ENCODE results near the gene GPATCH4.
"Not testable (repeated sequence)": the region's sequence is repeated elsewhere in the genome, so short reads cannot be mapped to it uniquely, and the experiment has no call there.

GPATCH4 gene

DNA sequence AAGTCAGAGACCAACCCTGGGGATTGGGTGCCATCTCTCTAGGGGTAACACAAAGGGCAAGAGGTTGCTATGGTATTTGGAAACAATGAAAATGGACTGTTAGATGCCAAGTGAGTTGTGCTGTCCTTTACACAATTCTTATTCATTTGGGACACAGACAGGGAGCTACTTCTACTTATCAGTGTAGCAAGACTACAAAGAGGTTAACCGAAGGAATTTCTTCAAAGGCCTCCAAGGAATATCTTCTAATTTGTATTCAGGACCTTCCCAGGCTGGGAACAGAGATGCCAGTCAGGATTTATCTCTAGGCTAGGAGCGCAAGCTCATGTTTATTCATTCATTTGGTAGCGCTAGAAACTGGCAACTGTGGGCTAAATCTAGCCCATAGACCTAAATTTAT lies 7.1 kb downstream of the GPATCH4 start:
- no peak for DNase-seq

DNA sequence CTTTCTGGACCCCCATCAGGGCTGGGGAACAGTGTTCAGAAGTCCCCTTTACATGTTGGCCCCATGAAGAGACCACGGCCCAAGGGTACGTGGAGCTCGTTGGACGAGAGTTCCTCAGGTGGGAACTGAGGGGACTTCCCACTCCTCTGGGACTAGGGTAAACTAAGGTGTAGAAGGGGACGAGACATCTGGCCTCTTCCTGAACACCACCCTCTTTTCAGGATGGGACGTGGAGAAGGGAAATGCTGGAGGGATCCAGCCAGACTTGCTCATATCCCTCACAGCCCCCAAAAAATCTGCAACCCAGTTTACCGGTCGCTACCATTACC lies 7.7 kb downstream of the GPATCH4 start:
- DNase-seq: no peak

DNA sequence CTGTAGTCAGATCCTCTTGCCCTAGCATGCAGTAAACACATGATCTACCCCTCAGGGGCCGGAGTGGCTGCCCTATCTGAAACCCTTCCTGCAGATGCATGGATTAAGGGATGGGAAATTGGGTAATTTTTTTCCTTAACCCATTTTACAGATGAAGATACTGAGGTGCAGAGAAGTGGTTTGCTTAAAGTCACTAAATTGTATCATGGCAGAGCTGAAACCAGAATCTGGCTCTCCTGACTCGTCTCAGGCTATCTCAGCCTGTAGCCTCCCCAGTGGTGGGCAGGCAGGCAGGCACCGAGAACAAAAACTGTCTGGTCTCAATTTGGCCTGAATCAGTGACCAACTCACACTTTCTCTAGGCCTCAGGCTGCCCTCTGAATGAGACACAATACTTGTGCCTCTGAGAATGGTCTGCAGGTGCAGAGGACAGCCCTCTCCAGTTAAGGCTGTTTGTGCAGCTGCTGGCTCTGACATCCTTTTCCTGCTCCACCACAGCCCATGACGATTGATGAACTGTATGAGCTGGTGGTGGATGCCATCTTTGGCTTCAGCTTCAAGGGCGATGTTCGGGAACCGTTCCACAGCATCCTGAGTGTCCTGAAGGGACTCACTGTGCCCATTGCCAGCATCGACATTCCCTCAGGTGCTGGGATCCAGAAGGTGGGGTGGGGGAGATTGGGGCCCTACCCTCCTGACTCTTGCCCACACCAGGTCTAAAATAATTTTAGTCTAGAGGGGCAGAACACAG lies 8.2 kb downstream of the GPATCH4 start:
- DNase-seq: no peak

DNA sequence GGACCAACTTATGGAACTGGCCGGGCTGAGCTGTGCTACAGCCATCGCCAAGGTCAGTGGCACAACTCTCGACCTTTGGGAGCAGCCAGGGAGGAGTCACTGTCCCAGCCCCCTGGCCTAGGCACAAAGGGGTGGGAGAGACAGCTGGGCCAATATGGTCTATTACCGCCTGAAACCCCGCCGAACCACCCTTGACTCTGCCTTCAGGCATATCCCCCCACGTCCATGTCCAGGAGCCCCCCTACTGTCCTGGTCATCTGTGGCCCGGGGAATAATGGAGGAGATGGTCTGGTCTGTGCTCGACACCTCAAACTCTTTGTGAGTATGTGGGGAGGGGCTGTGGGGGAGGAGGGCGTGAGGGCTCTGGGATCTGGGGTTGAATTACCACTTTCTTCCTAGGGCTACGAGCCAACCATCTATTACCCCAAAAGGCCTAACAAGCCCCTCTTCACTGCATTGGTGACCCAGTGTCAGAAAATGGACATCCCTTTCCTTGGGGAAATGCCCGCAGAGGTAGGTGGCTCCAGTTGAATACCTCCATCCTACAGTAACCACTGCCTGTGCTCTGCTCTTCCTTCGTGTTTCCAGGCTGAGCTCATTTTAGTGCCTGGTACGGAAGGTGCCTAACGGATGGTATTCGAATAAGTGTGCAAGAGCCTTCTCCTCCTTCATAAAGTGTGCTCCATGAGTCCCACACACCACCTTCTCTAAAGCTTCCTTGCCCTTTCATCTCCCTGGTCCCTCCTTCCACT lies 8.9 kb downstream of the GPATCH4 start:
- no peak for DNase-seq

DNA sequence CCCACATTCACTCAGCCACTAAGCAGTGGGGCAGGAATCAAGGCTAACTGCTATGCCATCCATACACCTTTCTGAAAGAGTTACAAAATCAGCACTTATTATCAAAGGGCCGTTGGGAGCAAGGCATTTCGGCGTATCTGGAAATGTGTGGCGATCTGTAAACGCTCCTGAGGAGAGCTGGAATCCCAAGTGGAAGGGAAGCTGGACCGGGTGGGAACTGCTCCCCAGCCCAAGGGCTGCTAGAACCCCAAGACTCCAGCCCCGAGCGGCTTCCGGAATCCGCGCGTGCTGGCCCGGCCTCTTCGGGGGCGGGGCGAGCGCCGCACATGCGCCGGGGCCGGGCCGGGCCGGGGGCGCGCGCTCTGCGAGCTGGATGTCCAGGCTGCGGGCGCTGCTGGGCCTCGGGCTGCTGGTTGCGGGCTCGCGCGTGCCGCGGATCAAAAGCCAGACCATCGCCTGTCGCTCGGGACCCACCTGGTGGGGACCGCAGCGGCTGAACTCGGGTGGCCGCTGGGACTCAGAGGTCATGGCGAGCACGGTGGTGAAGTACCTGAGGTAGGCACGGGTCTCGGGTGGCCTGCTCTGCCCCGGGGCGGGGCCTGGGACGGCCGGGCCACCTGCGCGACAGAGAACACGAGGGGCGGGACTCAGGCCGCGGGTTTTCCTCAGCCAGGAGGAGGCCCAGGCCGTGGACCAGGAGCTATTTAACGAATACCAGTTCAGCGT lies 9.7 kb downstream of the GPATCH4 start, which contains the start of gene NAXE:
Gene NAXE (plus strand): TSS at position 345 of the 726 bp plus-strand sequence. CDS start 29 bp downstream, at position 374.
- peak; percentile 56 to 67 for DNase-seq

DNA sequence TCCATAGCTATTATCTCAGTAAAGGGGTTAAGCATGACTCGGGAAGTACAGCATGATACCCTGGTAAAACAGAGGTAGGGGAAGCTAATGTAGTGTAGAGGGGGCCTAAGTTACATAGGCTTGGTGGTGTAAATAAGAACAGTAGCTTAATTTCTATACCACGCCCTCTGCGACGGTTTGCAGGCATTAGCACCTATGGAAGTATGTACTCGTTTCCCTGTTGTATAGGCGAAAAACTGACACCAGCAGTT lies 10.2 kb downstream of the GPATCH4 start:
- DNase-seq: no peak

DNA sequence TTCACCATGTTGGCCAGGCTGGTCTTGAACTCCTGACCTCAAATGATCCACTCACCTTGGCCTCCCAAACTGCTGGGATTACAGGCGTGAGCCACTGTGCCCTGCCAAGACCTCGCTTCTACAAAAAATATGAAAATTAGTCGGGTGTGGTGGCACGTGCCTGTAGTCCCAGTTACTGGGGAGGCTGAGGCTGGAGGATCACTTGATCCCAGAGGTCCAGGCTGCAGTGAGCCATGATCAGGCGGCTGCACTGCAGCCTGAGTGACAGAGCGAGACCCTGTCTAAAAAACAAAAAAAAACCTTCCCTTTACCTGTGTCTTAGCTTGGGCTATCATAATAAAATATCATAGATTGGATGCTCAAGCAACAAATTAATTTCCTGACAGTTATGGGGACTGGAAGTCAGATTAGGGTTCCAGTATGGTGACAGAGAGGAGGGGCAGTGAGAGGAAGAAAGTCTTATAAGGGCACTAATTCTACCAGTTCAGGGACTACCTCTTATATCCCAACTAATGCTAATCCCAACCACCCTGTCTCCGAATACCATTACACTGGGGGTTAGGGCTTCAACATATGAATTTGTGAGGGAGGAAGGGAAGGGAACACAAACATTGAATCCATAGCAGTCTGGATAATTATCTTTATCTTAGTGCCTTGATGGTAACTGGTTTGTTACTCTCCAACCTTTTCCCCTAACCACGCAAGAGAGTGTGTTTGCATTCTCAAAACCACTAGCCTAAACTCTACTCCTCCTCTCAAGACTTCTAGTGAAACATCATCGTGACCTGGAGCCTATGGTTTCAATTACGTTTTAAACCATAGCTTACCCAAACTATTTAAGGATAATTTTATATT lies 10.7 kb downstream of the GPATCH4 start:
- no peak for DNase-seq

DNA sequence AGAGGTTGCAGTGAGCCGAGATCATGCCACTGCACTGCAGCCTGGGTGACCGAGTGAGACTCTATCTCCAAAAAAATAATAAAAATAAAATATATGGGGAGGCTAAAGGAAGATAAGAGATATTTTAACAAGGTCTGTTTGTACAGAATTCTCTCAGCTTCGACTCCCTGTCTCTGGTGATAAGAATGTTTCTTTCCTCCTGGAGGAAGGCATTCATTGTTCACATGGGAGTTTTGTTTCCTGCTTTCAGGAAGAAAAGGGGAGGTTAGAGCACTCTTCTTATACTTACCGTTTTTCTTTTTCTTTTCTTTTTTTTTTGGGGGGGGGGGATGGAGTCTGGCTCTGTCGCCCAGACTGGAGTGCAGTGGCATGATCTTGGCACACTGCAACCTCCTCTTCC lies 11.7 kb downstream of the GPATCH4 start:
- no peak for DNase-seq

DNA sequence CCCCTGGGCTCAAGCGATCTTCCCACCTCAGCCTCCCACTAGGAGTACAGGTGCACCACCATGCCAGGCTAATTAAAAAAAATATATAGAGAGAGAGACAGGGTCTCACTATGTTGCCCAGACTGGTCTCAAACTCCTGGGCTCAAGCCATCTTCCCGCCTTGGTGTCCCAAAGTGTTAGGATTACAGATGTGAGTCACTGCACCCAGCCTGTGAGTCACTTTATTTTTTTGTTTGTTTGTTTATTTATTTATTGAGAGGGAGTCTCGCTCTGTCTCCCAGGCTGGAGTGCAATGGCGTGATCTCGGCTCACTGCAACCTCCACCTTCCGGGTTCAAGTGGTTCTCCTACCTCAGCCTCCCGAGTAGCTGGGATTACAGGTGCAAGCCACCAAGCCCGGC lies 13.4 kb downstream of the GPATCH4 start:
- not testable (repeated sequence) for DNase-seq

DNA sequence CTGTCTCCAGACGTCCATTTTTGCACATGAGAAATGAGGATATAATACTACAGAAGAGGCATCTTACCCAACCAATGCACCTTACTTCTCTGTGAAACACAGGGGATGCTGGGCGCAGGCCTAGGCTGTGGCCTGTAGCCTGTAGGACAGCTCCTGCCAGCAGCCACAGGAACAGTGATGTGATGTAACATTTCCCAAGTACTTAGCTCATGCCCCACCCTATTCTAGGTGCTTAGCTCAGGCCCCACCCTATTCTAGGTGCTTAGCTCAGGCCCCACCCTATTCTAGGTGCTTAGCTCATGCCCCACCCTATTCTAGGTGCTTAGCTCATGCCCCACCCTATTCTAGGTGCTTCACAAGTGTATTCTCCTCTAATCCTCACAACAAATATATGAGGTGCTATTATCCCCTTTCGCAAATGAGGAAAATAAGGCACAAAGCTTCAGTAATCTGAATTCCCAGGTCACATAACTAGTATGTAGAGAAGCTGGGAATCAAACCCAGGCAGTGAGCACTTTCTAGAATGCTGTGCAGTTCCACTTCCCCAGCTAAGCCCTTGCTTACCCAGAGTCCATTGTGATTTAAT lies 14.3 kb downstream of the GPATCH4 start:
- no peak for DNase-seq

DNA sequence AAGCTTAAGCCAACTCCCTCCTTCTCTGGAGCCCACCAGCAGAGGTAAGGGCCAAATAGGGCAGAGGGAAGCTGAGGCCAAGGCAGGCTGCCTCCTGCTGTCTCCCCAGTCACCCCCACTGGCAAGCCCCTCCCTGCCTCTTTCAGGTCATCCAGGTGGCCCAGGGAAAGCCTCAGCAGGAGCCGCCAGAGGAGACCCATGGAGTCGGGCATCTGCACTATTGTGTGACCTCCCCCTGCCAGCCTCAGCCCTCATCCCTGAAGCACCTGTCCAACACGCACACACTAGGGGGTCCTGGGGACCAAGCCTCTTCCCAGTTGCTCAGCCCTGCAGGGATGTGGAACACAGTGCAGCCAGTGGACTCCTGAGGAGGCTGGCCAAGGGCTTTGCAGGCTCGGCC lies 15.0 kb downstream of the GPATCH4 start:
- no peak for DNase-seq

DNA sequence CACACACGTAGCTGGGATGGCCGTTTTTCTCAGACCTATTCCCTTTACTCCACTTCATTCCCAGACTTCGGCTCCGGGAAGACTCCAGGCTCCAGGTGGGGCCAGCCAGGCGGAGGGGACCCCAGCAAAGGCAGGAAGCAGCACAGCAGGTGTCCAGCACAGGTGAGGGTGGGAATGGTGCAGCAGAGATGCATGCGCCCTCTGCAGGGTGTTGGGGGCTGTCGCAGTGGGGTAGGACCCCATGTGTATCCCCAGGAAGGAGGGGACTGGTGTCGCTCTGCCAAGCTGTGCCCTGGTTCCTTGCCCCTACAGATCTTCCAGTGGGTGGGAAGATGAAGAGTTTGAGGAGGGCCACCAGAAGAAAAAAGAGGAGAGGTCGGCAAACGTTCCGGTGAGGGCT lies 16.5 kb downstream of the GPATCH4 start:
- no peak for DNase-seq

DNA sequence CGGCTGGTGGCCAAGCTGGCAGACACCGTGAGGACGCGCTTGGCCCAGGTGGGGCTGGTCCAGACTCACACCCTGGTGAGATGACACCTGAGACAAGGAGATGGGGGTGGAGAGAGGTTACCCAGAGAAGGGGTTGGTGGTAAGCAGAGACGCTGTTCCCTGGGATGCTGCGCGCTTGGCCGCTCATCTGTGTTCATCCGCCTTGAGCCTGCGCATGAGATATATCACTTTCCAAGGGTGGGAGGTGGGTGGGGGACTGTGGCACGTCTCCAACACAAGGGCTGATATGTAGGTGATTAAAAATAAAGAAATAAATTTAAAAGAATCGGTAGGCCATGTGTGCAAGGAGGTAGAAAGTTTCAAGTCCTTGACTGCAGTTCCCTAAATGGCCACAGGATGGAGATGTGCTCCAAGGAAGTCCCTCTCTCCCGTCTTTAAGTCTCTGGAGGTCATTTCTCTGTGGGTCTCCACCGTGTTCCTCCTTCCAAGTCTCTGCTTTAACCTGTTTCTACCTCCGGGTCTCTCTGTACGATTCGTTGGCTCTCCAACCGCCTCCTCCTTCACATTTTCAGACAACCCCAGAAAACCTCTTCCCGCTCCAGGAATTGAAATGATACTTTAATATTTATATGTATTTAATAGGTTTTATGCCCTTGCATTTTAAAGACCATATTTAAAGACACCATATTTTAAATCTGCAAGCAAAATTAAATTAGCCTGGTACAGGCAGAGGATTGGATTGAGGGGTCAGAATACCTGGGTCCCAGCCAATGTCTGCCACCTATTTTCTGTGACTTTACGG lies 17.3 kb downstream of the GPATCH4 start:
- DNase-seq: peak; percentile 81 to 83

DNA sequence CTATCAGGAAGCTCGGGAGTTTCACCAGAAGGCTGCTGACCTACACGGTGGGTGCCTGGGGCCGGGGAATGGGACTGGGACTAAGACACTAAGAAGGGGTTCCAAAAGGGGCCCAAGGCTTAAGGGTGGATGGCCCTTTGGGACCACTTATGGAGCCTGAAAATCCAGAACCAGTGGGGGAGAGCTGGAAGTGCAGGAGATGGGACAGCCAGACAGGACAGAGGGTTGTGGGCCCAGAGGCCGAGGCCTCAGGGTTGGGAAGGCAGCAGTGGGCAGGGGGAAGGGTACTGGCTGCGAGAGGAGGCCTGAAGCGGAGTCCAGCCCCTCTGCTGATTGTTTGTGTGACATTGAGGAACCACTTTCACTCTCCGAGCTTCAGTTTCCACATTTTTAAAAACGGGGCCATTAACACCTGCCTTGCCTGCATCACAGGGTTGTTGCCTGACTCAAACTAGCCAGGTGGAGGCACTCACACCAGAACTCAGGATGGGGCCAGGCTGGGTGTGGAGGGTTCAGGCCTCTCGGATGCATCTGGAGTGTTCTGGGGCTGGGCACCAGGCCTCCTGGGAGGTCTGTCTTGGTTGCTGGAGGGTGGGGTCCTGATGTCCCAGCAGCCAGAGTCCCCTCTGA lies 18.8 kb downstream of the GPATCH4 start:
- DNase-seq: peak in 1 of 2 donors; percentile 18

DNA sequence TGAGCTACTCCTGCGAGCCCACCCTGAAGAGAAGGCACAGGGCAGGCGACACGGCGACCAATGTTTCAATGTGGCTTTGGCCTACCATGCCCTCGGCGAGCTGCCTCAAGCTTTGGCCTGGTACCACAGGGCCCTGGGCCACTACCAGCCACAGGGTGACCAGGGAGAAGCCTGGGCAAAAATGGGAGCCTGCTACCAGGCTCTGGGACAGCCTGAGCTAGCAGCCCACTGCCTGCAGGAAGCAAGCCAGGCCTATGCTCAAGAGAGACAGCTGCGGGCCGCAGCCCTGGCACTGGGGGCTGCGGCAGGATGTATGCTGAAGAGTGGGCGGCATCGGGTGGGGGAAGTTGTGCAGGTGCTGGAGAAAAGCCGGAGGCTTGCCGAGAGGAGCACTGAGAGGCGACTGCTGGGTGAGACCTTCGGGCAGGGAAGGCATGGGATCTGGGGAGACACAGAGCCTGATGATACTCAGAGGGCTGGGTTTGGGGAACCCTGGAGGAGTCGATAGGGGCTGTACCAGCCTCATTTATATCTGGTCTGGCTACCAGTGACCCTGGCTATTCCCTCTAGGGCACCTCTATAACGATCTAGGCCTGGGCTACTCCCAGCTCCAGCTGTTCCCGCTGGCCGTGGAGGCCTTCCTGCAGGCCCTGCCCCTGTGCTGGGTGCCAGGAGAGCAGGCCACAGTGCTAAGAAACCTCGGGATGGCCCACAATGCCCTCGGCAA lies 19.5 kb downstream of the GPATCH4 start:
- peak; percentile 35 to 44 for DNase-seq

DNA sequence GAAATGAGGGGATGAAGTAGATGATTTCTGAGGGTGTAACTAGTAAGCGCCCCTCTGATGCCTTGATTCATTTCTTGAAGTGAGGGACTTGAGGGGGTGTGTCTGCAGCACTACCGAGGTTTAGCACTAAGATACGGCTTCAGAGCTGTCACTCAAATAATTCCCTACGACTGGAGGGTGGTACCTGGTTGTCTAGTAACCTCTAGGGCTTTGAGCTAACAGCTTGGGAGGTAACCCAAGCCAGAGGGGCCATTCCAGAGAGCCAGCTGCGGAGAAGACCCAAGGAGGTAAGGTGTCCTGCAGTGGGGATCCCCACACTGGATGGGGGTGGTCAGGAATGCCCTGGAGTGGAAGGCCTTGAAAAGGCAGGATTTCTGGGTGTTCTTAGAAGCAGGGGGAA lies 21.8 kb downstream of the GPATCH4 start, which contains the start of gene TTC24:
Gene TTC24 (plus strand): TSS at position 252 of the 400 bp plus-strand sequence. CDS start 1,642 bp downstream, outside the sequence.
- no peak for DNase-seq

DNA sequence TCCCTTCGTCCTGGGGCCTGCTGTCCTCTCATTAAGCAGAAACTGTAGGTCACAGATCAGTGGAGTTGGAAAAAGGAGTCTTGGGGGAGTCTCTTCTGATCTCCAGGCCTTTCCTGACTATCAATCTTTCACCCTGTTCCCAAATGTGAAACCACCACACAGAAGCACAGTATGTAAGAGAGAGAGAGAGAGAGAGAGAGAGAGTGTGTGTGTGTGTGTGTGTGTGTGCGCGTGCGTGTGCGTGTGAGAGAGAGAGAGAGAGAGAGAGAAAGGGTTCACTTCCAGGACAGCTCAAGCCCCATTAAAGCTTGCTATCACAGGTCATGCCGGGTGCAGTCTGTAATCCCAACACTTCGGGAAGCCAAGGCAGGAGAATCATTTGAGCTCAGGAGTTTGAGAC lies 23.2 kb downstream of the GPATCH4 start:
- no peak for DNase-seq

DNA sequence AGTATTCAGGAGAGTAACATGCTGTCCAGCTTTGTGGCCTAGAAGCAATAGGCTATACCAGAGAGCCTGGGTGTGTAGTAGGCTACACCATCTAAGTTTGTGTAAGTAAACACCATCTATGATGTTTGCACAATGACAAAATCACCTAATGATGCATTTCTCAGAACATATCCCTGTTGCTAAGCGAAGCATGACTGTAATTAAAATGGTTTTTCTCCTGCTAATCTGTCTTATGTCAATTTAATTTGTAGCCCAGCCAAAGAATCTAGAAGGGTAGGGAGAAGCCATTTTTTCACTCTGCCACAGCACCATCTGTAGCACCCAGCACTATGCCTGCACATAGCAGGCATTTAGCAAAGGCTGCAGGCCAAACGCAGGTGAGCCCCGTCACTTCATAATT lies 23.7 kb downstream of the GPATCH4 start:
- DNase-seq: no peak

DNA sequence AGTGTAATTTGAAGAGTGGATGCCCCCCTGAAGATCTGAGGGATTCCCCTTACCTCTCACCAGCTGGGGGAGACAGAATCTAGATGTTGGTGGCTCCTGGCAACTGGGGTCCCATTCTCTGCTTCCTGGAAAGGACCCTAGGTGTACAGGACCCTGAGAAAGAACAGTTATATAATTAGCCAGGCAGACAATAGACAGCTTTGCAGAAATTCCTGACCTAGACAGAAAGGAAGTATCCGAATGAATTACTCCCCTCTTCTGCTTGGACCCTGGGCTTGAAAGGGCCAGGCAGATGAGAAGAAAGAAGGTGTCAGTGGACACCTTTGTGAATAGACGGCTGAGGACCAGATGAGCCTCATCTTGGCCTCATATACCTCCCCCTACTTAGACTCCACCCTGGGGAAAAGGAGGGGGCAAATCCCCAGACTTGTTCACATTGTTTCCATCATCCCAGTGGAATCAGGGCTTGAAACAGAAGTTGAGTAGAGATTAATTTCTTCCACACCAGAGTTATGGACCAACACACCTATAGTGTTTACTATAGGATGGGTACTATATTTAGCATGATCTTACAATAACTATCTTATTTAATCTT lies 27.1 kb downstream of the GPATCH4 start:
- no peak for DNase-seq

DNA sequence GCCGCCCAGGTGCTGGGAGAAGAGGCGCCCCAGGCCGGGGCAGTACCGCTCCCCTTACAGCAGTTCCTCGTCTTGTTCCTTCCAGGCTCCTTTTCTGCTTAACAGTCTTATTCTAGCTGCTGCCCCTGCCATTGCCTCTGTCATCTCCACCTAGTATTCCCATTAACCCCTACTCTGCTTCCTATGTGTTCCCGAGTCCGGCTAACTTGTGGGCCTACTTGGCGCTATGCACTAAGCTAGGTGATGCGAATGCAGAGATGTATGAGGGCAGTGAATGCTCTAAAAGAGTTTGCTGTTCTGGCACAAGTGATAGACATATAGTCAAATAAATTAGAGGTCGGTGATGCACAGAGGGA lies 28.6 kb downstream of the GPATCH4 start:
- no peak for DNase-seq
